ENCODE measurements around the gene RGS6.

Gene RGS6

GRCh38 chr14:72017290-72017689 is 85.1 kb downstream of the RGS6 start:
- no peak for DNase-seq

DNA sequence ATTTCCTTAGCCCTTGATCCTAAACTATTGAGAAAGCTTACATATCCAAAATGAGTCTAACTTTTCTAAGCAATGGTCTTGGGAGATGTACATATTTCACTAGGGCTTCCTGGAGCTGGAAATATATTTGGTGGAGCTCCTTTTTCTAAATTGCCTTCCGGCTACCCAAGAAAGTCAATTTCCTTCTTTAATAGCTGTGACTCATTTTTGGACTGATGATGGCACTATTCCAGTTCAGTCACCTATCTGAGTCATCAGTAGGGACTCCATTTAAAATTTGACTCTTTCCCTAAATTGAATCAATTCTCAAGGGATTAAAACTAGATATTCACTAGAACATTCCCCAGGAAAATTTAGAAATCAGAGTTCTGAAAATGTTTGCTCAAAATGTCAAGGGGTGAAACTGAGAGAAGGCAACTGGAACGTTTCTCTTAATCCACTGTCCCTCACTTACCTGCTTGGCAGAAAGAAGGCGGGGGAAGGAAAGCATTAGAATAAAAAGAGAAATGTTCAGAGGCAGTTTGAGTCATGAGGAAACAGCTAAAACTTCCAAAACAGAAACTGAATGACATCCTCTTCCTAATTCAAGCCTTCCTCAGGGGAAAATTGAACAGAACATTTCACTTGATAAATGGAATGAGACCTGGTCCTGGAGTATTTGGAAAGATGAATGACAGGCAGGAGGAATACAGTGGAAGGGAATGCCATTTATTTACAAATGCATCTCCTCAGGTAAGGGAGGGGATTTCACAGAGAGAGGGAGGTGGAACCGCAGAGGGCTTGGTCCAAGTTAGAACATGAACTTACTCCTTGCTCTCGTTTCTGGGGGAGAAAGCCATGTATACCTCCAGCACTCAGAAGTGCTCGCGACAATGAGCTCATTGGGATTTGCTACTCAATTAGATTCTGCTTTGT is 91.2 kb downstream of the RGS6 start:
- DNase-seq = no peak

DNA sequence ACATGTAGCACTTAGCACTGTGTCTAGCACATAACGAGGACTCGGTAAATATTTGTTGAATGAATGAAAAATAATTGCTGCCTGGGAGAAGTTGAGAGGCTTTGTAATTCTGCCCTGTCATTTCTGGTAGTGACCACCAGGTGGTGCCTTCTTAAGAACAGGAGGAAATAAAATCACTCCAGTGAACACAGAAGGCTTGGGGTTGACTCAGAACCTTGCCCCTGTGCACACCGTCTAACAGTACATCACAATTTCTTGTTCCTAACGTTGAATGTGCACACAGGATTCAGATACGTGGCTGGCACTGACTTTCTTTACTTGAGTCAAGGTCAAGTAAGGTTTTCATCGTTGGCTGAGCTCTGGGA is 91.8 kb downstream of the RGS6 start:
- DNase-seq = peak; percentile 9

DNA sequence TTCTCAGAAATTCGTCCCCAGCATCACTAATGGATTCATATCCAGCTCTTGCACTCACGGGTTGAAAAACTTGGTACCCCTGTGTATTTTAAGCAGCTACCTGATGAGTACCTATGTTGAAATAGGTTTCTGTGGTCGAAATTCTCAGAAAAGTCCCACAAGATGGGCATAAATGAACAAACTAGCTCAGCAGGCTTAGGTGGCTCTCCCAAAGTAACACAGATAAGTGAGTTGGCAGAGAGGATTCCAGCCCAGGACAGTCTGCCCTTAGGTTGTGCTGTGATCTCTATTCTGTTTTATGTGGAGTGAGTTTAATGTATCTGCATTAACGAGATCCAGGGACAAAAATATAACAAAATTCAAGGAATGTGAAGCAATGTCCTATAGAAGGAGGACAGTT is 92.3 kb downstream of the RGS6 start:
- no peak for DNase-seq

GRCh38 chr14:72026536-72026935 is 94.3 kb downstream of the RGS6 start:
- DNase-seq = no peak

- DNase-seq = no peak
Observed at GRCh38 chr14:72027061-72027460, 94.8 kb downstream of the RGS6 start.

- DNase-seq = no peak
Observed at GRCh38 chr14:72033365-72033764, 101.1 kb downstream of the RGS6 start.

GRCh38 chr14:72040528-72040927 is 108.3 kb downstream of the RGS6 start:
- DNase-seq = no peak

DNA sequence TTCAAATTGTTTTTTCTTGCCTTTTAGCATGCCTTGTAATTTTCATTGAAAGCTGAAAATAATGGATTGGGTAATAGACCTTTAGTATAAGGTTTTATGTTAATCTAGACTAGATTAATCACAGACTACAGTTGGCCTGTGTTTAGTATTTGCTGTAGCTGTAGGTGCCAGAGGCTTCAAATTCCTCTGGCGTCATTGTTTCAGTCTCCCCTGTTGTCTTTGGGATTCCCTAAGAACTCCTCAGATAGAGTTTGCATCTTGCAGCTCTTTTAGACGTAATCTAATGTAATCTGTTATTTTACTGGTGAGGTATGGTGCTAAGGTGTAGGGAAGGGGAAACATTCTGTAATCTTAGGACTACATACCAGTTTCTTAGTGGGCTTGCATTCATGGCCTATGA is 113.0 kb downstream of the RGS6 start:
- DNase-seq = no peak

DNA sequence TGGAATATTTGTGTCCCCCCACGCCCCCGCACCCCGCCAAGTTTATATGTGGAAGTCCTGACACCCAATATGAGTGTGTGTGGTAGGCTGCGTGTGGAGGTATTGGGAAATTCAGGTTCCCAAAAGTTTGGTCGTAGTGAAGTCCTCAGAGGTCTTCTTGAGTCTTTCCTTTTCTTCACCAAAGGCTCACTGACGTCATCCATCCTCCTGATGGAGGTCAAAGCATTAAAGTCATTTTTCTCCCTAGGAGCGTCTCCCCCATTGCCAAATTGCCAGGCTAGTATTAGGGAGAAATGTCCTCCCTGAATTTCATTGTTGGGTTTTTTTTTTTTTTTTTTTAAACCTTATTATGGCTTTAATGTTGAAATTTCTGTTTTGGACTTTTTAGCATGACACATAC is 113.7 kb downstream of the RGS6 start:
- DNase-seq = no peak

GRCh38 chr14:72049462-72049861 is 117.2 kb downstream of the RGS6 start:
- no peak for DNase-seq

GRCh38 chr14:72052356-72052755 is 120.1 kb downstream of the RGS6 start:
- DNase-seq = no peak

GRCh38 chr14:72053651-72054050 is 121.4 kb downstream of the RGS6 start:
- DNase-seq = no peak

GRCh38 chr14:72054911-72055310 is 122.7 kb downstream of the RGS6 start:
- no peak for DNase-seq

DNA sequence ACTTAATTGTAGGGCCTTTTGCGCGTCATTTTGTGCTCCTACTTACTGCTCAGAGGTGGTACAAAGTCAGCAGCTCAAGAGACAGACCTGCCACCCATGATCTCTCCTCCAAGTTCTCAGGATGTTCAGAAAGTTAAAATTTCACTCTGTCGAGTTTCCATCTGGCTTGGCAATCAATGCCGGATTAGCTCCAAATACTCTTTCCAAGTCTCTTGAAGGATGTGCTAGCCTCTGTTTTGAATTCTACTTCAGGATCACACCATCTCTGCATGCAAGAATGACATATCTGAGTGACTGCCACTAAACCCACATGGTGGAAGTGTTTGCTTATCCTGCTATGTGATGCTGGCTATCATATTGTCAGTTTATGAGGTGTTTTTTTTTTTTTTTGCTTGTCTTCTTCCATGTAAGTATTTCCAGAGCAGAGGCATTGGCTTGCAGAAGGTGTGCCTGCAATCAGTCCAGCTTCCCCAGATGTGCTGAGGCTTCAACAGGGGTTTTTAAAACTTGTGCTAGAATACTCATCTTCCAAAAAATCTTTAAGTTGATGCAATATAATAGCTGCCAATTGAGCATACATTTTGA is 125.6 kb downstream of the RGS6 start:
- no peak for DNase-seq

- DNase-seq = no peak
Observed at GRCh38 chr14:72060460-72060859, 128.2 kb downstream of the RGS6 start.

DNA sequence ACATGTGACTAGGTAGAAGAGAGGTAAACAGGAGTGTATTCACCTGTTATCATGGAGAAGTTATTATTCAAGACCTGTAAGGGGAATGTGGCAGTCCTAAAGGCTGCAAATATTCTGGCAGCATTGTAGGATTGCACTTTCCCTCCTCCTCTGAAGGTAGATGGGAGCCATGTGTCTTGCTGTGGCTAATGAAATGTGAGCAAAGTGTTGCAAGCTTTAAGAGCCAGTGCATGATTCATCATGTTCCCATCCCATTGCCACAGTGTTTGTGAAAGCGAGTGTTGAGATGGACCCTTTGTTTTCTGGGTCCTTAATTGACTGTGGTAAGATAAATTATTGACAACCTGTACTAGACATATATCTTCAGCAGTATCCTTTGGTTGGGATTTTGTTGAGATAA is 128.7 kb downstream of the RGS6 start:
- DNase-seq = no peak

- no peak for DNase-seq
Observed at GRCh38 chr14:72061718-72062117, 129.5 kb downstream of the RGS6 start.

- DNase-seq = no peak
Observed at GRCh38 chr14:72063761-72064282, 131.6 kb downstream of the RGS6 start.

DNA sequence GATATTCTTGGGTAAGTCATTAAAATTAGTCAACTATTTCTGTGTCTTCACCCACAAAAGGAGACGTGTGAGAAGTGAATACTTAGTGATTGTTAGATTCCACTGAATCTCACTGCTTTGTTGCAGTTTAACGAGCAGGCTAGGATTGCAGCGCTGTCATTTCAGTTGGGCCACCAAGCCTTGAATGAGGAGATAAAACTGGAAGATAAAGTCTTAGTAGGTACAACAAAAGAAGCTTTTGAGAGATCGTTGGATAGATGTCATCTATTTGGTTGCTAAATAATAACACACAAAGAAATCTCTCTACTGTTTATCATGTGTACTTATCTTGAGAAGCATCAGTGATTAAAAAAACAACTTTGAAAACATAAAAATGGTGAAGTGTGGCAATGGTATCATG is 132.3 kb downstream of the RGS6 start:
- DNase-seq = no peak

- no peak for DNase-seq
Observed at GRCh38 chr14:72070458-72070857, 138.2 kb downstream of the RGS6 start.

DNA sequence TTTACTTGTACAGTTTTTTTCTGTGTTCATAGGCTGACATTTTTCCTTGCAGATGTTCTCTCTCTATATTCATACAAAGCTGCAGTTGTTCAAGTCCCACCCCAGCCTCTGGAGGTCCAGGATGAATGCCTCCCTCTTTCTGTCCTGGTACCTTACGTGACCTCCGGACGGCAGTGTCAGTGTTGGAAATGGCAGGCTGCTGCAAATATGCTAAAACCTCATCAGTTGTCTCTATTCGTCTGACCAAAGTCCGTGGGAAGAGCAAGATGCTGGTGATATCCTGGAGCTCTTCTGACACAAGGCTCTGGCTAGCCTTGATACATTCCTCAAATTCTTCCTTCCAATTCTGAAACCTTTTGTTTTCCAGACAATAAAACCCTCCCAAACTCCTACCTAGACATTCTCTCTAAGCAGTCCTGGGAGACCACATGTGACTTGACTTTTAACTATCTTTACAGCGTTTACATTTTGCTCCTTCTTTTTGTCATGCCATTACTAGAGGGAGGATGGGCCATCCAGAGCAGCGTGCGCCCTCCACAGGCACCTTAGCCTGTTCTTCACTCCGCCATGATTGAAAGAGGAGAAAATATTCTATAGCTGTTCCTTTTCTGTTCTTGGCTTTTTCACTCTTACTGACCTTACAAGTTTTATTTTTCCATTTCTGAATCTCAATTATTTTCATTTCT is 143.6 kb downstream of the RGS6 start:
- no peak for DNase-seq

DNA sequence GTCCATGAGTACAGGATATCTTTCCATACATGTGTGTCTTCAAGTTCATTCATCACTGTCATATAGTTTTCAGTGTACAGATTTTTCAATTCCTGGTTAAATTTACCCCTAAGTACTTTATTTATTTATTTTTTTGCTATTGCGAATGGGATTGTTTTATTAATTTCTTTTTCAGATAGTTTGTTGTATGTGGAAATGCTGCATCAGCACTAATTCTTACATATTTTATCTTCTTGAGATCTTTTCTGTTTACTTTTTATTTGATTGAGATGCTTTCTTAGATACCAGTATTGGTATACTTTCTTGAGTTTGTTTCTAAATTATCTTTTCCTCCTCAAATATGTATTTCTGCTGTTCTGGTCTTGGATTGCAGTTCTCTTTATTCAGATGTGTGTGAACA is 148.9 kb downstream of the RGS6 start:
- no peak for DNase-seq

- no peak for DNase-seq
Observed at GRCh38 chr14:72084935-72085334, 152.7 kb downstream of the RGS6 start.

Data from CD4-positive, alpha-beta T cell treated with Interleukin-6 for 4 hours (primary cell).